OCI-LY1 (cell line): ENCODE measurements around the gene GDF10.

Experiments
- H2AFZ ChIP-seq: fragments of 200-600 bp; sonication (generic), shearing (Covaris generic); 2 replicates; pipeline ENCODE4 v1.6.0; 2014; ENCODE audit warnings: antibody characterized with exemption, mild to moderate bottlenecking, low read length
- H3F3A ChIP-seq: fragments of 200-600 bp; sonication (generic), shearing (Covaris generic); 2 replicates; pipeline ENCODE4 v1.6.0; 2014; ENCODE audit warnings: mild to moderate bottlenecking, antibody characterized with exemption, low read length, moderate library complexity; ENCODE audit not compliant: insufficient read depth
- H3K27ac ChIP-seq: fragments of 200-600 bp; sonication (generic); 2 replicates; pipeline ENCODE4 v1.5.1; 2014; ENCODE audit warnings: low read length, mixed run types, mild to moderate bottlenecking, low read depth; ENCODE audit not compliant: poor library complexity, severe bottlenecking
- H3K27me3 ChIP-seq: fragments of 200-600 bp; sonication (generic); 2 replicates; pipeline ENCODE4 v1.6.0; 2014; ENCODE audit warnings: antibody characterized with exemption, mild to moderate bottlenecking, low read length, moderate library complexity; ENCODE audit not compliant: insufficient read depth
- H3K36me3 ChIP-seq: fragments of 200-600 bp; sonication (generic); 2 replicates; pipeline ENCODE4 v1.6.1; 2014; ENCODE audit warnings: mild to moderate bottlenecking, antibody characterized with exemption, low read length, moderate library complexity, mixed read lengths; ENCODE audit not compliant: insufficient read depth
- H3K4me1 ChIP-seq: fragments of 200-600 bp; sonication (generic); 2 replicates; pipeline ENCODE4 v1.5.1; 2014; ENCODE audit warnings: mild to moderate bottlenecking, low read length, moderate library complexity; ENCODE audit not compliant: insufficient read depth, severe bottlenecking
- H3K4me2 ChIP-seq: fragments of 200-600 bp; sonication (generic), shearing (Covaris generic); 2 replicates; pipeline ENCODE4 v1.6.1; 2014; ENCODE audit warnings: low read length
- H3K4me3 ChIP-seq: fragments of 200-600 bp; sonication (generic); 2 replicates; pipeline ENCODE4 v1.5.1; 2014; ENCODE audit warnings: low read length, low read depth, mild to moderate bottlenecking, mixed read lengths; ENCODE audit not compliant: poor library complexity, severe bottlenecking
- H3K79me2 ChIP-seq: fragments of 200-600 bp; shearing (Covaris generic); 2 replicates; pipeline ENCODE4 v1.6.1; 2016; ENCODE audit warnings: mixed run types, low read length, mixed read lengths; ENCODE audit not compliant: insufficient read depth
- H3K9ac ChIP-seq: fragments of 200-600 bp; sonication (generic), shearing (Covaris generic); 2 replicates; pipeline ENCODE4 v1.6.1; 2014; ENCODE audit warnings: mild to moderate bottlenecking, low read length, mixed read lengths
- H3K9me2 ChIP-seq: fragments of 200-600 bp; sonication (generic), shearing (Covaris generic); 2 replicates; pipeline ENCODE4 v1.6.1; 2014; ENCODE audit warnings: low read depth, mild to moderate bottlenecking, low read length, mixed read lengths
- H3K9me3 ChIP-seq: fragments of 200-600 bp; shearing (Covaris generic); 2 replicates; pipeline ENCODE4 v1.6.1; 2014; ENCODE audit warnings: low read length, mixed read lengths
- H4K20me1 ChIP-seq: fragments of 200-600 bp; sonication (generic), shearing (Covaris generic); 2 replicates; pipeline ENCODE4 v1.6.0; 2016; ENCODE audit warnings: mild to moderate bottlenecking, low read length; ENCODE audit not compliant: insufficient read depth
- CTCF ChIP-seq: fragments of 200-600 bp; sonication (generic), shearing (Covaris generic); IDR thresholded peaks from 2 replicates; pipeline ENCODE4 v1.5.1; 2017; ENCODE audit warnings: mild to moderate bottlenecking, antibody characterized with exemption, low read length, moderate library complexity, mixed read lengths
- EZH2 ChIP-seq: fragments of 200-600 bp; sonication (generic), shearing (Covaris generic); IDR thresholded peaks from 2 replicates; pipeline ENCODE4 v1.8.0; 2017; ENCODE audit warnings: borderline replicate concordance, mixed run types, mild to moderate bottlenecking, antibody characterized with exemption, low read length, moderate library complexity, mixed read lengths

The GDF10 gene

GRCh38 chr10:47299611-47300428 lies at the start of gene GDF10:
TSS of gene GDF10 (plus strand) at chr10:47300197. CDS start at chr10:47300652, 455 bp downstream.
- no peaks in the 10 kb centered on the region for H3F3A ChIP-seq
- H3K36me3 ChIP-seq: no peaks in the 10 kb centered on the region
- no peaks in the 10 kb centered on the region for H4K20me1 ChIP-seq
- no peak within 1 kb of the TSS for H2AFZ ChIP-seq
- no peaks in the 10 kb centered on the region for H3K4me1 ChIP-seq
- H3K9me3 ChIP-seq: no peaks in the 10 kb centered on the region
- H3K27ac ChIP-seq: no peak within 1 kb of the TSS
- H3K79me2 ChIP-seq: no peaks in the 10 kb centered on the region
- no peak within 1 kb of the TSS for H3K4me2 ChIP-seq
- H3K4me3 ChIP-seq: no peak within 1 kb of the TSS
- H3K27me3 ChIP-seq: 0 out of 2 replicates have a peak, but pooled peaks cover 1% of the 10 kb centered on the region
- no peak within 1 kb of the TSS for H3K9ac ChIP-seq
- no peaks in the 10 kb centered on the region for H3K9me2 ChIP-seq
- TF ChIP-seq CTCF: no peak

GRCh38 chr10:47252093-47252780 lies 47.8 kb upstream of the GDF10 start:
- no peak overlapping the region for H3K4me3 ChIP-seq
- H3K9ac ChIP-seq: no peak overlapping the region
- no peak for TF ChIP-seq EZH2
- TF ChIP-seq CTCF: no peak
- H3K27me3 ChIP-seq: no peaks in the 10 kb centered on the region
- no peak overlapping the region for H3K4me2 ChIP-seq
- no peaks in the 10 kb centered on the region for H3K79me2 ChIP-seq
- H3K36me3 ChIP-seq: no peaks in the 10 kb centered on the region
- H3F3A ChIP-seq: no peaks in the 10 kb centered on the region
- H2AFZ ChIP-seq: no peak overlapping the region
- H3K9me3 ChIP-seq: no peaks in the 10 kb centered on the region
- H3K4me1 ChIP-seq: peaks cover 25% of the 10 kb centered on the region
- no peak overlapping the region for H3K27ac ChIP-seq
- no peaks in the 10 kb centered on the region for H4K20me1 ChIP-seq
- no peaks in the 10 kb centered on the region for H3K9me2 ChIP-seq

- H3K9me3 ChIP-seq: no peaks in the 10 kb centered on the region
- no peak overlapping the region for H2AFZ ChIP-seq
- no peaks in the 10 kb centered on the region for H3K79me2 ChIP-seq
- no peaks in the 10 kb centered on the region for H3K36me3 ChIP-seq
- no peaks in the 10 kb centered on the region for H3F3A ChIP-seq
- no peak overlapping the region for H3K27ac ChIP-seq
- H3K27me3 ChIP-seq: no peaks in the 10 kb centered on the region
- H3K4me1 ChIP-seq: peaks cover 34% of the 10 kb centered on the region
- TF ChIP-seq CTCF: no peak
- TF ChIP-seq EZH2: no peak
- no peak overlapping the region for H3K4me2 ChIP-seq
- no peaks in the 10 kb centered on the region for H3K9me2 ChIP-seq
- no peaks in the 10 kb centered on the region for H4K20me1 ChIP-seq
- no peak overlapping the region for H3K9ac ChIP-seq
- no peak overlapping the region for H3K4me3 ChIP-seq
Measured at GRCh38 chr10:47253030-47253637, 46.9 kb upstream of the GDF10 start.
